Ascending aorta (tissue), 2 donors: ENCODE measurements around the gene SLC28A1. TPM values are rescaled to one million over a fixed set of nuclear protein-coding genes. Genes with fewer than 3 reads are reported as not detected.
A peak's percentile ranks its signal among the peaks of the same experiment; 100 is the strongest.

Source experiments
- DNase-seq, 2 donors: peaks; one replicate each; pipeline ENCODE4 v3.0.0-alpha.2; 2019; ENCODE audit warnings: low spot score in 2 of 2
- H3K27ac ChIP-seq, 2 donors: fragments of 200-600 bp; sonication (generic); one replicate each; pipeline ENCODE4 v1.5.1; 2016 to 2017; ENCODE audit warnings: mild to moderate bottlenecking in 1 of 2
- H3K27me3 ChIP-seq: fragments of 200-600 bp; sonication (generic); one replicate; pipeline ENCODE4 v1.5.1; 2017
- H3K36me3 ChIP-seq, 2 donors: fragments of 200-600 bp; sonication (generic); one replicate each; pipeline ENCODE4 v1.5.1; 2016
- H3K4me1 ChIP-seq, 2 donors: fragments of 200-600 bp; sonication (generic); one replicate each; pipeline ENCODE4 v1.5.1; 2016 to 2017; ENCODE audit warnings: mild to moderate bottlenecking in 1 of 2
- H3K4me3 ChIP-seq, 2 donors: fragments of 200-600 bp; sonication (generic); one replicate each; pipeline ENCODE4 v1.5.1; 2016 to 2017; ENCODE audit warnings: mild to moderate bottlenecking in 1 of 2
- H3K9me3 ChIP-seq, 2 donors: fragments of 200-600 bp; sonication (generic); one replicate each; pipeline ENCODE4 v1.5.1; 2016
- intact Hi-C: fragments of 100-400 bp; cut with DNase I; formaldehyde crosslinking; loops from one replicate; pipeline ENCODE4 v1.15.1; 2023
- total RNA-seq: library from RNA; depleted of rRNA; stranded (reverse); fragments of >200 nt; gene quantifications from one replicate; pipeline ENCODE4 v1.1.0, GENCODE V29; 2016
- TF ChIP-seq, protein P1 (sequence below), 3 experiments: fragments of 200-600 bp in 2 of 3; fragments of 450-650 bp in 1 of 3; sonication (generic) in 2 of 3; IDR thresholded peaks; one replicate each; pipeline ENCODE4 v1.5.1; 2016 to 2019; ENCODE audit warnings: antibody characterized with exemption in 3 of 3, mild to moderate bottlenecking in 1 of 3, moderate library complexity in 1 of 3

The SLC28A1 gene, protein sequence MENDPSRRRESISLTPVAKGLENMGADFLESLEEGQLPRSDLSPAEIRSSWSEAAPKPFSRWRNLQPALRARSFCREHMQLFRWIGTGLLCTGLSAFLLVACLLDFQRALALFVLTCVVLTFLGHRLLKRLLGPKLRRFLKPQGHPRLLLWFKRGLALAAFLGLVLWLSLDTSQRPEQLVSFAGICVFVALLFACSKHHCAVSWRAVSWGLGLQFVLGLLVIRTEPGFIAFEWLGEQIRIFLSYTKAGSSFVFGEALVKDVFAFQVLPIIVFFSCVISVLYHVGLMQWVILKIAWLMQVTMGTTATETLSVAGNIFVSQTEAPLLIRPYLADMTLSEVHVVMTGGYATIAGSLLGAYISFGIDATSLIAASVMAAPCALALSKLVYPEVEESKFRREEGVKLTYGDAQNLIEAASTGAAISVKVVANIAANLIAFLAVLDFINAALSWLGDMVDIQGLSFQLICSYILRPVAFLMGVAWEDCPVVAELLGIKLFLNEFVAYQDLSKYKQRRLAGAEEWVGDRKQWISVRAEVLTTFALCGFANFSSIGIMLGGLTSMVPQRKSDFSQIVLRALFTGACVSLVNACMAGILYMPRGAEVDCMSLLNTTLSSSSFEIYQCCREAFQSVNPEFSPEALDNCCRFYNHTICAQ
- not detected for total RNA-seq

- TF ChIP-seq, protein P1, sequence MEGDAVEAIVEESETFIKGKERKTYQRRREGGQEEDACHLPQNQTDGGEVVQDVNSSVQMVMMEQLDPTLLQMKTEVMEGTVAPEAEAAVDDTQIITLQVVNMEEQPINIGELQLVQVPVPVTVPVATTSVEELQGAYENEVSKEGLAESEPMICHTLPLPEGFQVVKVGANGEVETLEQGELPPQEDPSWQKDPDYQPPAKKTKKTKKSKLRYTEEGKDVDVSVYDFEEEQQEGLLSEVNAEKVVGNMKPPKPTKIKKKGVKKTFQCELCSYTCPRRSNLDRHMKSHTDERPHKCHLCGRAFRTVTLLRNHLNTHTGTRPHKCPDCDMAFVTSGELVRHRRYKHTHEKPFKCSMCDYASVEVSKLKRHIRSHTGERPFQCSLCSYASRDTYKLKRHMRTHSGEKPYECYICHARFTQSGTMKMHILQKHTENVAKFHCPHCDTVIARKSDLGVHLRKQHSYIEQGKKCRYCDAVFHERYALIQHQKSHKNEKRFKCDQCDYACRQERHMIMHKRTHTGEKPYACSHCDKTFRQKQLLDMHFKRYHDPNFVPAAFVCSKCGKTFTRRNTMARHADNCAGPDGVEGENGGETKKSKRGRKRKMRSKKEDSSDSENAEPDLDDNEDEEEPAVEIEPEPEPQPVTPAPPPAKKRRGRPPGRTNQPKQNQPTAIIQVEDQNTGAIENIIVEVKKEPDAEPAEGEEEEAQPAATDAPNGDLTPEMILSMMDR (IDR thresholded peaks at IDR 0.05): no peak
- Histone ChIP-seq H3K4me1 (peaks cover 3 to 16% of the 10 kb centered on the region in 2 donors), H3K36me3 (no peaks in the 10 kb centered on the region), H3K9me3 (no peaks in the 10 kb centered on the region), H3K27ac (peak within 1 kb of the TSS; percentile 74 to 92), H3K27me3 (no peaks in the 10 kb centered on the region), H3K4me3 (no peak within 1 kb of the TSS)
- DNase-seq: no peak
- intact Hi-C loops: no loop called here
These were observed at the start of gene SLC28A1 for GRCh38 chr15:84883916-84884781. SLC28A1 (plus strand) TSS chr15:84884662; CDS start chr15:84887761, 3,099 bp downstream.

GRCh38 chr15:84834969-84835368 lies 49.5 kb upstream of the SLC28A1 start:
- peak in 1 of 2 donors; percentile 52 for DNase-seq
- H3K4me3 ChIP-seq: no peak overlapping the region
- H3K27ac ChIP-seq: peak overlapping the region in 1 of 2 donors; percentile 97
- peaks cover 29 to 34% of the 10 kb centered on the region in 2 donors for H3K36me3 ChIP-seq
- TF ChIP-seq, protein P1 (IDR thresholded peaks at IDR 0.05): no peak
- no peaks in the 10 kb centered on the region for H3K9me3 ChIP-seq
- intact Hi-C loops: no loop called here
- no peaks in the 10 kb centered on the region for H3K27me3 ChIP-seq
- H3K4me1 ChIP-seq: peaks cover 11 to 38% of the 10 kb centered on the region in 2 donors

DNA sequence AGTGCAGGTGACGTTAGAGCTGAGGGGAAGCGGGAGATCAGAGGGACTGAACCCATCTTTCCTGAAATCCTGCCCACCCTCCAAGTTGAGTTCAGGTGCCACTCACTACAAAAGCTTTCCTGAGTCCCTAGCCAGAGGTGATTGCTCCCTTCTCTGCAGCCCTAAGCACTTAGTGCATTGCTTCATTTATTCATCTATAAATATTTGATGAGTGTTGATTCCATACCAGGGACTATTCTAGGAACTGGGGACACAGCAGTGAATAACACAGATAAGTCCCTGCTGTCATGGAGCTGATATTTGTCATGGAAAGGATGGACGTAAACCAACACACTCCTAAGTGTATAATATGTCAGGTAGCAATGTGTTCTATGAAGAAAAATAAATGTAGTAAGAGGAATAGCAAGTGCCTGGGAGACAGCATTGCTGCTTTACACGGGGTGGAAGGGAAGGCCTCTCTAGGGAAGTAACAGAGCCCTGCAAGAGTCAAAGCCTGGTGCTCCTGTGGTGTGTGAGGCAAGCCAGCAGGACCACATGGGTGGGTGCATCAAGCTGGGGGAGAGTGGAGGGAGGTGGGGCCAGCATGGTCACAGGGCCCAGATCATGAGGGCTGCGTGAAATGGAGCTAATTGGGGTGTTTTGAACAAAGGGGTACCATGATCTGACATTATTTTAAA lies 48.7 kb upstream of the SLC28A1 start:
- H3K27ac ChIP-seq: peak overlapping the region in 1 of 2 donors; percentile 97
- H3K4me1 ChIP-seq: peaks cover 17 to 46% of the 10 kb centered on the region in 2 donors

DNA sequence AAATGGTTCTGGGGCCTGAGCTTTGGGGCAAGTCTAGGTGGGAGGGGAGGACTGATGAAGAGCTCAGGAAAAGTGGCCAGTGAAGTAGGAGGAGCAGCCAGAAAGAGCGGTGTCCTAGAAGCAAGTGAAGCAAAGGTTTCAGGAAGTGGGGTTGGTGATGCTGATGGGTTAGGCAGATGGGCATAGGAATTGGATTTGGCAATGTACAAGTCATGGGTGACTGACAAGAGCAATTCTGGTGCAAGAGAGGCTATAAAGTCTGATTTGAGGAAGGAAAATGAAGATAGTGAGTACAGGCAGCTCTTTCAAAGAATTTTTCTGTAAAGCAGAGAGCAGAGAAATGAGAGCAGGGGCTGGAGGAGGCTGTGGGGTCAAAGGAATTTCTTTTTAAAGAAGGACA lies 47.6 kb upstream of the SLC28A1 start:
- no peaks in the 10 kb centered on the region for H3K27me3 ChIP-seq
- intact Hi-C loops: no loop called here
- peak in 1 of 2 donors; percentile 18 for DNase-seq
- peaks cover 20 to 52% of the 10 kb centered on the region in 2 donors for H3K4me1 ChIP-seq
- no peaks in the 10 kb centered on the region for H3K9me3 ChIP-seq
- H3K36me3 ChIP-seq: peaks cover 29 to 36% of the 10 kb centered on the region in 2 donors
- TF ChIP-seq, protein P1 (IDR thresholded peaks at IDR 0.05): no peak
- H3K4me3 ChIP-seq: no peak overlapping the region
- H3K27ac ChIP-seq: peak overlapping the region; percentile 28 to 97

More for the DNA sequence above, 48.7 kb upstream of the SLC28A1 start:
- Histone ChIP-seq H3K9me3 (no peaks in the 10 kb centered on the region), H3K36me3 (peaks cover 29 to 36% of the 10 kb centered on the region in 2 donors), H3K27me3 (no peaks in the 10 kb centered on the region), H3K4me3 (no peak overlapping the region)
- TF ChIP-seq, protein P1 (IDR thresholded peaks at IDR 0.05): no peak
- intact Hi-C loops: no loop called here
- DNase-seq: peak in 1 of 2 donors; percentile 31

DNA sequence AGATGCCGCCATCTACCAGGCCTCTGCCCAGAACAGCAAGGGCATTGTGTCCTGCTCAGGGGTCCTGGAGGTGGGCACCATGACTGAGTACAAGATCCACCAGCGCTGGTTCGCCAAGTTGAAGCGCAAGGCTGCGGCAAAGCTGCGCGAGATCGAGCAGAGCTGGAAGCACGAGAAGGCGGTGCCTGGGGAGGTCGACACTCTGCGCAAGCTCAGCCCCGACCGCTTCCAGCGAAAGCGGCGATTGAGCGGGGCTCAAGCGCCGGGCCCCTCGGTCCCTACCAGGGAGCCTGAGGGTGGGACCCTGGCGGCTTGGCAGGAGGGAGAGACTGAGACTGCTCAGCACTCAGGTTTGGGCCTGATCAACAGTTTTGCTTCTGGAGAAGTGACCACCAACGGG lies 44.7 kb upstream of the SLC28A1 start:
- intact Hi-C loops: loop anchor here (1.0 to 5.0 kb wide), 3 partner anchors 22 to 88 kb away; partner anchors contain the start of gene ALPK3
- Histone ChIP-seq H3K4me3 (no peak overlapping the region), H3K9me3 (no peaks in the 10 kb centered on the region), H3K27ac (peak overlapping the region; percentile 97), H3K36me3 (peaks cover 18 to 24% of the 10 kb centered on the region in 2 donors), H3K27me3 (no peaks in the 10 kb centered on the region), H3K4me1 (peaks cover 16 to 46% of the 10 kb centered on the region in 2 donors)
- DNase-seq: no peak
- TF ChIP-seq, protein P1 (IDR thresholded peaks at IDR 0.05): no peak
